ENCODE measurements around the gene EEF1G. TPM values are rescaled to one million over a fixed set of nuclear protein-coding genes. Genes with fewer than 3 reads are reported as not detected.

EEF1G gene
- total and polyA plus RNA-seq, 2 of the 13 experiments (the other 11 are each of a cell fraction or from before 2014, with no cell fraction given), result 1,787 to 2,144 TPM

DNA sequence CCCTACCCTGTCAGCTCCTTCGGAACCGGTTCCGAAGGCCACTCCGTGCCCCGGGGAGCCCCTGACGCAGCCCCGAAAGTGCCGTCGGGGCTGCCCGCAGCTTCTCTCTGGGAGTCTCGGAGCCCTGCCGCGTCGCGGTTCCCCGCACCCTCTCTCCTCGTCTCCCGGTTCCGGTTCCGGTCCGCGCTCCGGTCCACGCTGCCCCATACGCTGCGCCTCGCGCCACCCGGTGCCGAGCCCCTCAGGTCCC, 27.4 kb upstream of the EEF1G start (continued):
- peak; percentile 84 for TF ChIP-seq ZNF670 (CRISPR knock-in tag; IDR thresholded peaks at IDR 0.05; ENCODE audit: borderline replicate concordance)
- TF ChIP-seq, protein P1, sequence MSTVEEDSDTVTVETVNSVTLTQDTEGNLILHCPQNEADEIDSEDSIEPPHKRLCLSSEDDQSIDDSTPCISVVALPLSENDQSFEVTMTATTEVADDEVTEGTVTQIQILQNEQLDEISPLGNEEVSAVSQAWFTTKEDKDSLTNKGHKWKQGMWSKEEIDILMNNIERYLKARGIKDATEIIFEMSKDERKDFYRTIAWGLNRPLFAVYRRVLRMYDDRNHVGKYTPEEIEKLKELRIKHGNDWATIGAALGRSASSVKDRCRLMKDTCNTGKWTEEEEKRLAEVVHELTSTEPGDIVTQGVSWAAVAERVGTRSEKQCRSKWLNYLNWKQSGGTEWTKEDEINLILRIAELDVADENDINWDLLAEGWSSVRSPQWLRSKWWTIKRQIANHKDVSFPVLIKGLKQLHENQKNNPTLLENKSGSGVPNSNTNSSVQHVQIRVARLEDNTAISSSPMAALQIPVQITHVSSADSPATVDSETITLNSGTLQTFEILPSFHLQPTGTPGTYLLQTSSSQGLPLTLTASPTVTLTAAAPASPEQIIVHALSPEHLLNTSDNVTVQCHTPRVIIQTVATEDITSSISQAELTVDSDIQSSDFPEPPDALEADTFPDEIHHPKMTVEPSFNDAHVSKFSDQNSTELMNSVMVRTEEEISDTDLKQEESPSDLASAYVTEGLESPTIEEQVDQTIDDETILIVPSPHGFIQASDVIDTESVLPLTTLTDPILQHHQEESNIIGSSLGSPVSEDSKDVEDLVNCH (CRISPR knock-in tag; IDR thresholded peaks at IDR 0.05), result no peak
- TF ChIP-seq CREB1 (IDR thresholded peaks at IDR 0.05), result no peak
- TF ChIP-seq CREB1 (CRISPR knock-in tag; IDR thresholded peaks at IDR 0.05), result no peak
- no peak for TF ChIP-seq DBP (CRISPR knock-in tag; IDR thresholded peaks at IDR 0.05; ENCODE audit: not compliant biosample characterization)
- TF ChIP-seq SKI (IDR thresholded peaks at IDR 0.05; ENCODE audit: partially characterized antibody), result no peak
- no peak for TF ChIP-seq KDM5B (CRISPR knock-in tag; IDR thresholded peaks at IDR 0.05; ENCODE audit: borderline replicate concordance)
- TF ChIP-seq ZNF17 (CRISPR knock-in tag; IDR thresholded peaks at IDR 0.05), result 0 out of 2 replicates have a peak, but pooled peaks have one; percentile 56
- peak; percentile 77; the same call in 1 of the 2 replicates for TF ChIP-seq YEATS4 (CRISPR knock-in tag; IDR thresholded peaks at IDR 0.05; ENCODE audit: borderline replicate concordance)
- TF ChIP-seq ZNF556 (CRISPR knock-in tag; IDR thresholded peaks at IDR 0.05; ENCODE audit: borderline replicate concordance), result no peak
- 0 out of 2 replicates have a peak, but pooled peaks have one; percentile 7 for TF ChIP-seq ZNF350 (CRISPR knock-in tag; IDR thresholded peaks at IDR 0.05; ENCODE audit: borderline replicate concordance, low read depth)
- TF ChIP-seq MTERF4 (CRISPR knock-in tag; IDR thresholded peaks at IDR 0.05), result no peak
- TF ChIP-seq SMAD3 (CRISPR knock-in tag; IDR thresholded peaks at IDR 0.05), result no peak
- TF ChIP-seq GFI1 (CRISPR knock-in tag; IDR thresholded peaks at IDR 0.05; ENCODE audit: borderline replicate concordance), result no peak
- no peak for TF ChIP-seq IRF2 (CRISPR knock-in tag; IDR thresholded peaks at IDR 0.05)
- no peak for TF ChIP-seq RNF2 (conservative IDR thresholded peaks at IDR 0.05; ENCODE audit: low read depth)
- TF ChIP-seq, protein P2, sequence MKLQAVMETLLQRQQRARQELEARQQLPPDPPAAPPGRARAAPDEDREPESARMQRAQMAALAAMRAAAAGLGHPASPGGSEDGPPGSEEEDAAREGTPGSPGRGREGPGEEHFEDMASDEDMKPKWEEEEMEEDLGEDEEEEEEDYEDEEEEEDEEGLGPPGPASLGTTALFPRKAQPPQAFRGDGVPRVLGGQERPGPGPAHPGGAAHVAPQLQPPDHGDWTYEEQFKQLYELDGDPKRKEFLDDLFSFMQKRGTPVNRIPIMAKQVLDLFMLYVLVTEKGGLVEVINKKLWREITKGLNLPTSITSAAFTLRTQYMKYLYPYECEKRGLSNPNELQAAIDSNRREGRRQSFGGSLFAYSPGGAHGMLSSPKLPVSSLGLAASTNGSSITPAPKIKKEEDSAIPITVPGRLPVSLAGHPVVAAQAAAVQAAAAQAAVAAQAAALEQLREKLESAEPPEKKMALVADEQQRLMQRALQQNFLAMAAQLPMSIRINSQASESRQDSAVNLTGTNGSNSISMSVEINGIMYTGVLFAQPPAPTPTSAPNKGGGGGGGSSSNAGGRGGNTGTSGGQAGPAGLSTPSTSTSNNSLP (IDR thresholded peaks at IDR 0.05; ENCODE audit: low read depth, low read length), result no peak
- TF ChIP-seq TSC22D2 (CRISPR knock-in tag; IDR thresholded peaks at IDR 0.05; ENCODE audit: borderline replicate concordance), result no peak
- no peak for TF ChIP-seq NFYC (CRISPR knock-in tag; IDR thresholded peaks at IDR 0.05)
- no peak for TF ChIP-seq AFF4 (CRISPR knock-in tag; IDR thresholded peaks at IDR 0.05)
- no peak for TF ChIP-seq MEIS1 (CRISPR knock-in tag; IDR thresholded peaks at IDR 0.05; ENCODE audit: borderline replicate concordance)
- 0 out of 2 replicates have a peak, but pooled peaks have one; percentile 93 for TF ChIP-seq ZNF879 (CRISPR knock-in tag; IDR thresholded peaks at IDR 0.05)

All from HepG2 (cell line).